Measurements from ENCODE around the gene DDX5. TPM values are rescaled to one million over a fixed set of nuclear protein-coding genes. Genes with fewer than 3 reads are reported as not detected.

DDX5 gene
- total and polyA plus RNA-seq, 2 of the 13 experiments (the other 11 are each of a cell fraction or from before 2014, with no cell fraction given) = 503 to 684 TPM

GRCh38 chr17:64505340-64506200 is 519 bp downstream of the DDX5 start (continued):
- peak; percentile 64; the same call in 1 of the 2 replicates for TF ChIP-seq ATF2 (CRISPR knock-in tag; IDR thresholded peaks at IDR 0.05)
- 0 out of 2 replicates have a peak, but pooled peaks have one; percentile 59 for TF ChIP-seq ZIK1 (CRISPR knock-in tag; IDR thresholded peaks at IDR 0.05; ENCODE audit: borderline replicate concordance, low read depth)
- no peak for TF ChIP-seq RFX5 (IDR thresholded peaks at IDR 0.05; ENCODE audit: low read depth, low read length)
- no peak for TF ChIP-seq ZNF878 (CRISPR knock-in tag; IDR thresholded peaks at IDR 0.05)
- no peak for TF ChIP-seq CSRNP1 (CRISPR knock-in tag; IDR thresholded peaks at IDR 0.05)
- no peak for TF ChIP-seq NFE2L2 (IDR thresholded peaks at IDR 0.05; ENCODE audit: low read length)
- peak; percentile 60; the same call in 1 of the 2 replicates for TF ChIP-seq FOXJ3 (CRISPR knock-in tag; IDR thresholded peaks at IDR 0.05; ENCODE audit: borderline replicate concordance)
- 0 out of 2 replicates have a peak, but pooled peaks have one; percentile 9 for TF ChIP-seq SNAPC5 (CRISPR knock-in tag; IDR thresholded peaks at IDR 0.05; ENCODE audit: borderline replicate concordance)
- TF ChIP-seq ZBTB49 (CRISPR knock-in tag; IDR thresholded peaks at IDR 0.05; ENCODE audit: borderline replicate concordance) = no peak
- TF ChIP-seq MYC (CRISPR knock-in tag; IDR thresholded peaks at IDR 0.05; ENCODE audit: borderline replicate concordance) = peak; percentile 98
- TF ChIP-seq ZBTB14 (CRISPR knock-in tag; IDR thresholded peaks at IDR 0.05) = no peak
- TF ChIP-seq HBP1 (CRISPR knock-in tag; IDR thresholded peaks at IDR 0.05; ENCODE audit: low read depth) = 0 out of 2 replicates have a peak, but pooled peaks have one; percentile 64
- TF ChIP-seq ZNF576 (CRISPR knock-in tag; IDR thresholded peaks at IDR 0.05) = no peak
- no peak for TF ChIP-seq CENPX (CRISPR knock-in tag; IDR thresholded peaks at IDR 0.05)
- no peak; the same call in 1 of the 2 replicates for TF ChIP-seq ZNF703 (CRISPR knock-in tag; IDR thresholded peaks at IDR 0.05; ENCODE audit: borderline replicate concordance)
- TF ChIP-seq ZNF460 (CRISPR knock-in tag; IDR thresholded peaks at IDR 0.05; ENCODE audit: borderline replicate concordance) = no peak
- TF ChIP-seq SMARCC2 (IDR thresholded peaks at IDR 0.05) = no peak

Measured in HepG2 (cell line).